Epidermal melanocyte (primary cell): Measurements from ENCODE around the gene NKX6-2.
"Not testable (repeated sequence)": the region's sequence is repeated elsewhere in the genome, so short reads cannot be mapped to it uniquely, and the experiment has no call there.

Source experiments
- DNase-seq: peaks from one replicate; pipeline ENCODE4 v3.0.0; 2011; ENCODE audit warnings: low spot score; ENCODE audit not compliant: insufficient read length

NKX6-2 gene

DNA sequence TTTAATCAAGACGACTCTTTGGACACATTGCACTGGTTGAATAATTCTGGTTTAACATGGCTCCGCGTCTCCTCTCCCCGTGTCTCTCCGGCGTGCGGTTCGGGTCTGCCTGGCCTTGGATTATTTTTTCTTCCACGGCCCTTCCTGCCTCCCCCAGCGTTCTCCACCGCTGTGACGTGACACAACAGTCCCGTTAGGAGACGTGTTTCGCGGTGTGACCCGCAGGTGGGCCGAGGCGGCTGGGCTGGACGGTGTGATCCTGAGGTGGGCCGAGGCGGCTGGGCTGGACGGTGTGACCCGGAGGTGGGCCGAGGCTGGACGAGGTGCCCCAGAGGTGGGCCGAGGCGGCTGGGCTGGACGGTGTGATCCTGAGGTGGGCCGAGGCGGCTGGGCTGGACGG, 12.0 kb upstream of the NKX6-2 start:
- not testable (repeated sequence) for DNase-seq

DNA sequence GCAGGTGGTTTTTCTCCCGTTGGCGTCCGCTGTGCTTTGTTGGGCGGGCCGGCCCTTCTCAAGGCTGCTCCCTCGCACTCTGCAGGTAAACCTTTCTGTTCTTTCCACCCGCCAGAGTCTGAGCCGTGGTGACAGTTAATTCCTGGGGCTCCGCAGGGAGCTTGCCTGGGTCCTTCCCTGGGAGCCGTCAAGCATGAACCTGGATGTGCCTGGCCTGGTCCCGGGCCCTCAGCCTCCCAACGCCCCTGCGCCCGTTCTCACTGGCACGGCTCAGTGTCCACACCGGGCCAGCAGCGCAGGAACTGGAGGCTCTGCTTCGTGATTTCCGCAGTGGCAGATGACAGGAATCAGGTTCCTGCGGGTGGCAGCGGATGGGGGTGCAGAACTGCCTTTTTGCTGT, 10.9 kb upstream of the NKX6-2 start:
- no peak for DNase-seq

- DNase-seq, result no peak
These were observed 8.2 kb upstream of the NKX6-2 start for GRCh38 chr10:132793871-132794849.

DNA sequence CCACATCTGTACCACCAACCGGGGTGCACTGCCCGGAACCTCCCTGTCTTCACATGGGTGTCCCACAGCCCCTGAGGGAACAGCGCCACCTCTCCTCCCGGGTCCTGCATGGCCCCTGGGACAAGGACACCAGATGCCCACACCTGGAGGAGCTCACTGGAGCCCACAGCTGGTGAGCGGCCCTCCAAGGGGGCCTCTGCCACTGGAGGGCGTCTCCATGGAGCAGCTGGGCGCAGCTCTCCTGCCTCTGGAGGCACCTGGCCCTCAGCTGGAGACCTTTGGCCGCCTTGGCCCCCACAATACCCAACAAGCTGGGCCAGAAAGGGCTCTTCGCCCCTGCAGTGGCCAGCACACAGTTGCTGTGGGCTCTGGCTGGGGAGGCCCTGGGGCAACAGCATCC, 7.3 kb upstream of the NKX6-2 start:
- no peak for DNase-seq

GRCh38 chr10:132792796-132793195, 6.8 kb upstream of the NKX6-2 start:
- no peak for DNase-seq

- not testable (repeated sequence) for DNase-seq
These were observed 6.2 kb upstream of the NKX6-2 start for GRCh38 chr10:132792099-132792498.

DNA sequence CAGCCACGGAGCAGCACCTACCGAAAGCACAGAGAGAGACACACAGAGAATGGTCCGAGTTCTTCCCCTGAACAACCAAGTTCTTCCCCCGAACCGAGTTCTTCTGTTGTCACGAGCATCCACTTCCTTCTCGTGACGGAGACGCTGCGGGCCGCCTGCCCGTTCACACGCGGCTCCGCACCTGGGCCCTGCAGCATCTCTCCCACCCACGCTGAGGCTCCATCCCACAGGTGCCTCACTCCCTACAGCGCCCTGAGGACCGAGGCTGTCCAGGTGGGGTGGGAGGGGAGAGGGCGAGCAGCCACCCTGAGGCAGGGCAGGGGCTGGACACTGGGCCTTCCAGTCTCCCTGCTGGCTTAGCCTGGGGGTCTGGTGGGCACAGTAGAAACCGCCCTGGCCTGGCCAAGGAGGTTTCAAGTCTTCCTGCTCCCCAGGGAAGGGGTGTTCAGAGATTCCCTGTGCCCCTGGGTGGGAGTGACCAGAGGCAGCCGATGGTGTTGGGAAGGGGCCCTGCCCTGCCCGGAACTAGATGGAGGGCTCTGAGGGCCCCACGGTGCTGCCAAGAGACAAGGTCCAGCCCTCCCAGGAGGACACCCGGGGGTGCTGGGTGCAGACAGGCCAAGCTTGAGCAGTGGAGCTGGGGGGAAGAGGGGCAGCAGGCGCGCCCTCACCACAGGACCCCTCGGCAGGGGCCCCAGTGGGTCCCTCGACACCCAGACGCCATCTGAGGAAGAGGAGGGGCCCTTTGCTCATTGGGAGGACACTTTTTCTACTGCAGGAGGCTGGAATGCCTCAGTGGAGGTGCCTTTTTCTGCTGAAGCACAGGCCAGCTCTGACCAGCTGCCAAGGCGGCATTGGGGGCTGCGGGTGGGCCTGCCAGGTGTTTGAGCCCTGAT, 5.2 kb upstream of the NKX6-2 start:
- DNase-seq, result no peak

- no peak for DNase-seq
These were observed 4.5 kb upstream of the NKX6-2 start for GRCh38 chr10:132790470-132790869.

DNA sequence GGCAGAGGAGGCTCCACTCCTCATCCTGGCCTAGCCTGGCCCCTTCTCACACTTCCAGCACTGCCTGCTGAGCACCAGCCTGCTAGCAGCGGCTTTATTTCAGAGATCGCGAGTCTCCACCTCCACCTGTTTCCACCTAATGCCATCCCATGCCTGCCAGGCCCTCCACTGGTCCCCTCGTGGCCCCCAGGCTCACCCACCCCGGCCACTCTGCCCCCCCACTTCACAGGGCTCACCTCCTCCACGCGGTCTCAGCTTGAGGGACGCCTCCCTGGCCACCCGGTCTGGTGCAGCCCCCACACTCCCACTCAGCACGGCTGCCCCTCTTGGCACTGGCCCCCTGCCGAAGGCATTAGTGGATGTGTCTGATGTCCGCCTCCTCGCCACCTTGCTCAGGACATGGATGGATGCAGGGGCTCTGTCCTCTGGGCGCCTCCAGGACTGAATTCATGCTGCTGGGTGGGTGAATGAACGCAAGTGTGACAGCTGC, 3.8 kb upstream of the NKX6-2 start:
- no peak for DNase-seq

DNA sequence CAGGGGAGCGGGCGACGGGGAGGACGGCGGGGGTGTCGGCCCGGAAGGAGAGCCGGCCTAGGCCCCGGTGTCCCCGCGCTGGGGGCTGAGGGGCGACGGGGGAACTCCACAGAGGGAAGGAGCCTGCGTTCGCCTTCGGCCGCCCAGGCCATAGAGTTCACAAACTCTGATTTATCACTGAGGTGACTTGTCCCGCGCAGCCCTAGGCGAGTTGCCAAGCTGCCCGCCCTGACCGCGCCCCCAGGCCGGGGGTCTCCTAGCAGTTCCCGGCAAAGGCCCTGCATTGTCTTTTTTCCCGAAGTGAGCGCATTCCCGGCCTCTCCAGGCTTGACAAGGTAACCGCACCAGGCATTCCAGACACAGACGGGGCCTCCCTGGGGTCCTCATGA, 2.9 kb upstream of the NKX6-2 start:
- no peak for DNase-seq

GRCh38 chr10:132788180-132788830, 2.4 kb upstream of the NKX6-2 start:
- DNase-seq, result no peak

DNA sequence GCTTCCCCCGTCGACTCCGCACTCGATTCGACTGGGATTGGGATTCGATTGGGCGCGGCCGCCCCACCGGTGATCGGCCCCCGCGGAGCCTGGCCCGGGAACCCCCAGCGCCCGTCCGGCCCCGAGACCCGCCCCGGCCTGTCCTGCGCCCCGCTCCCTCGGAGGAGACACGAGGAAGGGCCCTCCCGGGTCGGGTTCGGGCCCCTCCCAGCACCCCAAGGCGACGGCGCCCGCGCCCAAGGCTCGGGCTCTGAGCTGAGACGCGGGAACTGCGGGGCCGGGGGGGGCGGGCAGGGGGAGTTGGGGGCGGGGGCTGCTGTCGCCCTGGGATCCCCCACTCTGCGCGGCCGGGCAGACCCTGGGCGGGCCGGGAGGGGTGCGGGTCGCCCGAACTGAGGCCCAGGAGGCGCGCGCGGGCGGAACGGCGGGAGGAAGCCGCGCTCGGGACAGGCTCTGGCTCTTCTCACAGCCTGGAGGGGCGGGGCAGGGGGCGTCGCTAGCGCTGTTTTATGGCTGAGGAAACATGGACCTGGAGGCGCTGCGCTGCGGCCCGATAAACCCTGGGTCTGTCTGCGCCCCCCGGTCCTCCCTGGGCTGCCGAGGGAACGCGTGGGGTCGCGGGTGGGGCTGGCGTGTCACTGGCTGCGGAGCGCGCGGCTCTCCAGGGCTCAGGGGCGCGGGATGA, 1.7 kb upstream of the NKX6-2 start:
- no peak for DNase-seq

- no peak for DNase-seq
These were observed 1.0 kb upstream of the NKX6-2 start for GRCh38 chr10:132786884-132787494.

DNA sequence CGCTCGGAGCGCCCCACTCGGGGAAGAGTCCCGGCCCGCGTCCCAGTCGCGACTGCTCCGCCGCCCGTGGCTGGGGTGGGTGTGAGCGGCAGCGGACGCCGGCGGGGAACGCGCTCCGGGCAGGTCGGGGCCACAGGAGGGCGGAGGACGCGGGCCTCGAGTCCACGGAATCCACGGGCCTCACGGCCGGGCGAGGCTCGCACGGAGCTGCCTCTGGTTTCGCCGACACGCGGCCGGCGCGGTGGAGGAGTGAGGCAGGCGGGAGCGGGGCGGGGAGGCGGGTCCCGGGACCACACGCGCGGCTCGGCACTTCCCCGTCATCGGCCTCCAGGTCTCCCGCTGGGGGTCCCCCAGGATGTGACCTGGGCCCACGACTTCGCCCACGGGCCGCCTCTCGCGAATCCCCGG, 533 bp upstream of the NKX6-2 start:
- no peak for DNase-seq

DNA sequence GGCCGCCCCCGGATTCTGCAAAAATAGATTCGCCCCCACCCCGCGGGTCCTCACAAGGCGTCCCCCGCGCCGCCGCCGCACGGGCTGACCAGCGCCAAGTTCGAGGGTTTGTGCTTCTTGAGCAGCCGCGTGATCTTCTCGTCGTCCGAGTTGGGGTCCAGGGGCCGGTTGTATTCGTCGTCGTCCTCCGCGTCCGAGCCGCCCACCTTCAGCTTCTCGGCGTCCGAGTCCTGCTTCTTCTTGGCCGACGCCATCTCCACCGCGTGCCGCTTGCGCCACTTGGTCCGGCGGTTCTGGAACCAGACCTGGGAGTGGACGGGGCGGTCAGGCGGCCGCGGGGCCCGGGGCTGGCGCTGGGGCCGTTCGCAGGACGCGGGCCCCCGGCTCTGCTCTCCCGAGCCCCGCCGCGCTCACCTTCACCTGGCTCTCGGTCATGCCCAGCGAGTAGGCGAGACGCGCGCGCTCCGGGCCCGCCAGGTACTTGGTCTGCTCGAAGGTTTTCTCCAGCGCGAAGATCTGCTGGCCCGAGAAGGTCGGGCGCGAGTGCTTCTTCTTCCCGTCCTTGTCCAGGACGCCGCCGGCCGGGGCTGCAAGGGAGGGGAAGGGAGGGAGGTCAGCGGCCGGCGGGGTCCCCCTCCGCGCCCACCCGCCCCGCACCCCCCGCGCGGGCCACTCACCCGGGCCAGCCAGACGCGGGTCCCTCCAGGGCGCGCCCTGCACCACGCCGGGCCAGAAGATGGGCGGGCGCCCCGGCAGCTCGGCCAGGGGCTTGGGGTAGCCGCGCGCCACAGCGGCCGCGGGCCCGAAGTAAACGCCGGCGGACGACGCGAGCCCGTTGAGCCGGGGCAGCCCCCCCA, 853 bp downstream of the NKX6-2 start:
- DNase-seq, result no peak

DNA sequence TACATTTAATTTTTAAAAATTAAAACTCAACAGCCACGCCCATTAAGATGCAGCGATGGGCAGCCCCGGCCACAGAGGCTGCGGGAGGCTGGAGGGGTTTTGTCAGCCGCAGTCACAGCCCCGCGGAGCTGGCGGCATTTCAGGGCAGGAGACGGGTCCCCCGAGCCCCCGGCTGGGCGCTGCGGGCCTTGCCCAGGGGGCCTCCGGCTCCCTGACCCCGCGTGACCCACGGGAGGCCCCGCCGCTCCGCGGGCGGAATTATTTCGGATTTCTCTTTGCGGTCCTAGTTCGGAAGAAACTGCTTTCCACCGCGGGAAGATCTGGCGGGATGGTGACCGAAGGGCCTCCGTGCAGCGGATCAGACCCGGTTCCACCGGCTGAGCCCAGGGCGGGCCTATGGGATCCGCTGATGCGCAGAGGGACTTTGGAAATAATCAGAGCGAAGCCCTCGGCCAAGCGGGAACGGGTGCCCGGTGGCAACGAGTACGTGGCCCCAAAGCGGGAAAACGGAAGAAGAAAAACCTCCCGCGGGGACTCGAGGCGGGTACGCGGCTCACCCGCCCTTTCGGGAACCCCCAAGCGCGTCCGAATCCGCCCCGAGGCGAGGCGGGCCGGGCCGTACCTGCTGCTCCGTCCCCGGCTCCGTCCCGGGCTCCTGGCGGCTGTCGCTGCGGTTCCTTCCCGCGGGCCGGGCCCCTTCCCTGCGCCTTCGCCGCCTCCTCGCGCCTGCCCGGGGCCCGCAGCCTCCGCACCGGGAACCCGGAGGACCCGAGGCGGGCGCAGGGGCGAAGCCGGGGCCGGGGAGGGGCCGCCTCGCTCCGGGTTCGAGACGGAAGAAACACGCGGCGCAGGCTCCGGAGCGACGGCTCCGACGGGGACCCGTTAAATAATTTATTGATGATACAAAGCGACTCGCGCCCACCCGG, 1.7 kb downstream of the NKX6-2 start:
- DNase-seq, result no peak

DNA sequence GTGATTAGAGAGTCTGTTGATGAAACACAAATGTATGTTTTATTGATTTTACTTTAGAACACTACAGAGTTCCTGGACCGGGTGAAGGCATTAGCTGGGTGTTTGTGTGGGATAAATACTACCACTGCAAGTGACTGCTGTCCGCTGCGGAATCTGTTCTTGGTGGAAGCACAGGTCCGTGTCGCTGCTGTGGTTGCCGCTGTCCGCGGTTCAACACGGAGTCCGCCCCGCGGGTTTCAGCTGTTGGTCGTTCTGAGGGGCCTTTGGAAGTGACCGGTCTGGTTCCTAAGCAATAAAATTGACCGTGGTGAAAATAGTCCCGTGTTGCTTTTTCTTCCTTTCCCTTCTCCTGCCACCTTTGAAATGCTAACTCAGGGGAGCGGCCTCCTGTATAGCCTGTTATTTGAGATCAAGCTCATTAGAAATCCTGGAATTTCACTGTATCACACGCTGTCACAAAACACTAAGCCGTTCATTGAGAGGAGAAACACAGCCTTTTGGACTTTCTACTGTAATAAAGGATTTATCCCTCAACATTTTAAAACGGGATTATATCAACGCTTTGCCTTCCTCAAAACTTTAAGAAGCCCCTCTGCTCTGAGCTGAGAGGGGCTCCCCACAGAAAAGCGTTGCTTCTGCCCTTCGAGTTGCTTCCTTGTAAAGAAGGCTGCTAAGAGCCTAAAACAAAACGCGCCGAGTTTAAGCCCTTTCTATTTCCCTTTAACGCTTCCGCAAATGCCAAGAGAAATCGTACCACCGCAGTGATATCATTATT, 2.6 kb downstream of the NKX6-2 start:
- no peak for DNase-seq

DNA sequence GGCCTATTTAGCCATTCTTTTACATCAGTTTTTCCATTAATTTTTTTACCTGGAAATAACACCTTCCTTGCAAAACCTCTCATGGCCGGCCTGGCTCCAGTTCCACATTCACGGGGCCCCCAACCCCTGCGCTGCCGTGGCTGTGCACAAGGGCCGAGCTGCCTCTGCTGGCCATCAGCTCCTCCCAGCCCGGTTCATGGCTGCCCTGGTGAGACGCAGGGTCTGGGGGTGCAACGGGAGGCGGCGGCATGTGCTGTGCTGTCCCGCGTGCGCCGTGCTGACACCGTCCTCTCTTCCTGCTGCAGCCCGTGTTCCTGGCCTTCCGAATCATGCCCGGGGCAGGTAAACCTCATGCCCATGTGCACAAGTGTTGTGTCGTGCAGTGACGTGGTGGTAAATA, 4.4 kb downstream of the NKX6-2 start:
- DNase-seq, result no peak
